MV-4-11 (cell line): ENCODE data around the gene MRPS18A.
A peak's percentile ranks its signal among the peaks of the same experiment; 100 is the strongest.
"Not testable (repeated sequence)": the region's sequence is repeated elsewhere in the genome, so short reads cannot be mapped to it uniquely, and the experiment has no call there.

ENCODE experiments used
- DNase-seq: peaks from one replicate; lab custom pipeline; 2025; lab: John Stamatoyannopoulos, UW

Gene MRPS18A

DNA sequence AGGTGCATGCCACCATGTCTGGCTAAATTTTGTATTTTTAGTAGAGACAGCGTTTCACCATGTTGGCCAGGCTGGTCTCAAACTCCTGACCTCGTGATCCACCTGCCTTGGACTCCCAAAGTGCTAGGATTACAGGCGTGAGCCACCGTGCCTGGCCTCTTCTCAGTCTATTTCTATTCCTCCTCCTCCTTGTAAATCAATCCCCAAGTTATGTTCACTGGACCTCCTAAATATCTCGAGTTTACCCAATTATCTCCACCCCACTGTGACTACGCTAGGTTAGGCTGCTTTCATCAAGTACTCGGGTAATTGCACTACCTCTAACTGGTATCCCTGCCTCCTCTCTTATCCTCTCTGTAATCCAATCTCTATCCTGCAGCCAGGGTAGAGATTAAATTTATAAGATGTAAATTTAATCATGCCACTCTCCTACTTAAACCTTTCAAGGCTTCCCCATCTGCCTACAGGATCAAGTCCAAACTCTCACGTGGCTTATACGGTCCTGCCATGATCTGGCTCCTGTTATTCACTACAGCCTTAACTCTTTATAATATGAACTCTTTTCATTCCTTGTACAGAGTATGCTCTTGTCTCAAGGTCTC lies 52.8 kb downstream of the MRPS18A start:
- no peak for DNase-seq

DNA sequence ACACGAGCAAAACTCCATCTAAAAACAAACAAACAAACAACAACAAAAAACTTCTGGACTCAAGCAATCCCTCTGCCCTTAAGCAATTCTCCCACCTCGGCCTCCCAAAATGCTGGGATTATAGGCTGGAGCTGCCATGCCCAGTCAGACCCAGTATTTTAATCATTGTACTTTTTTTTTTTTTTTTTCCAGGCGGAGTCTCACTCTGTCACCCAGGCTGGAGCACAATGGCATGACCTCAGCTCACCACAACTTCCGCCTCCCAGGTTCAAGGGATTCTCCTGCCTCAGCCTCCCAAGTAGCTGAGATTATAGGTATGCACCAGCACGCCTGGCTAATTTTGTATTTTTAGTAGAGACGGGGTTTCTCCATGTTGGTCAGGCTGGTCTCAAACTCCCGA lies 54.6 kb downstream of the MRPS18A start:
- not testable (repeated sequence) for DNase-seq

DNA sequence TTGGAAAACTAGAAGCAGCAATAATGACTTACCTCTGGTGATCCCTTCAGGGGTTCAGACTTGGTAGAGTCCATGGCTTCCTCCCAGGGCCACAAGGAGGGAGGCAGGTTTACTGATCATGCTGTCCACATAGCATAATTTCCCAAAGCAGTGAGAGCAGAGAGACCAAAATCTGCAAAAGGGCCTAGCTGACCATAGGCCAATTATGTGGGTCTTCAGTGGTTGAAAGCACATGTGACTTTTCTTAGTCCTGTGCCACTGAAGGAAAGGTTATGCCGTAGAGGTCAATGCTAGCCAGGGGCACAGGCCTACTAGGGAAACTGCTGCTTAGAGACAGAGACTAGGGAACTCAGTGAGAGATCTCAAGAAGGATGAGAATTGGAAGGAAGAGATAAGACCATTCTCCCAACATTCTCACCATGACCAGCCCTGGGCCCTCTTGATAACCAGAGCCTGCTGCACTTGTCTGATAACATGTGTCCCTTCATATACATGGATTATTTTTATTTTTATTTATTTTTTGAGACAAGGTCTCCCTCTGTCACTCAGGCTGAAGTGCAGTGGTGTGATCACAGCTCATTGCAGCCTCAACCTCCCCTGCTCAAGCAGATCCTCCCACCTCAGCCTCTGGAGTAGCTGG lies 56.5 kb downstream of the MRPS18A start:
- no peak for DNase-seq

DNA sequence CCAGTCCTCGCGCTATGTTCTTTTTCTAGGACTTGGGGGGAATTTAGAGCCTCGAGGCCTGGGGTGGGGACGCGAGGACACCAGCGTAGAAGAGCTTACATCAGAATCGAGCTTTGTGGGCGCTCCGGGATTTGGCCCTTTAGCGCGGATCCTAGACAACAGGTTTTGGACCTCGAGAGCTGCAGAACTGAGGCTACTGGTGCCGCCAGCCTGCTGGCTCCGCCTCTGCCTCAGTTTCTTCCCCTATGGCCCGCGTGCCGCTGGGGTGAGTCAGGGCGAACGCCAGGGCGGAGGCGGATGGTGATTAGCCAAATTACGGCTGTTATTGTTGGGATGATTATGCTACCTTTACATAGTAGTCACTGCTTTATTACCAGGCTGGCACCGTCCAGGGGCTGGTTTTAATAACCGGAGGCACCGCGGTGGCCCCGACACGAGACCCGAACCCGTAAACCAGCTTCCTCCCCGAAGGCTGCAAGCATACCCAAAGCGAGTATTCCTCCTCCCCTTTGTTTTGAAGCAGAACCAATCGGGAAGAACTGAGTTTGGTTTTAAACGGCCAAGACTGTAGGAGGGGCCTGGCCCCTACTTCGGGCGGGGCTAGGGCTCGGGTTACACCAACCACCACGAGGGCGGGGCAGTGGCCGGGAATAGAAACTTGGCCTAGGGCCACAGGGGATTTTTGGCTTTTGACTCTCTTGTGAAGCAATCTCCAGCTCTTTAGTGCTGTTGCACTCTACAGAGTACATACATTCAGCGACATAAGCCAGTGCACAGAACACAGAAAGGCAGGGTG lies 57.9 kb downstream of the MRPS18A start:
- DNase-seq: peak; percentile 100

DNA sequence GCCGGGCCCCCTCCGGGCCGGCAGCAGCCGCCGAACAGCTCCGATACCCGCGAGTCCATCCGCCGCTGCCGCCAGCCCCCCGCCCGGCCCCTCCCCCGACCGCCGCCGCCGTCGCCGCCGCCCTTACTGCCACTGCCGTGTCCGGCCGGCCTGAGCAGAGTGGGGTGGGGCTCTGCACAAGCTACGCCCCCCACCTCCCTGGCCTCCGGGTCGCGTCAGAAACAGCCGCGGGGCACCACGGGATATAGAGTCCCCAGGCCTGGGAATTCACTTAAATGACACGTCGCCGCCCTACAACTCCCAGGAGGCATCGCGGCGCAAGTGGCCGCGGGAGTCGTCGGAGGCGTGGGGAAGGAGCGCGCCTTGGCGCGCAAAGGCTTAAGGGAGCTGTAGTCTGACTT lies 58.5 kb downstream of the MRPS18A start, which contains the start of gene GTPBP2:
GTPBP2 (minus strand) TSS at position 161 of the 401 bp plus-strand sequence; CDS start at position 59, 102 bp downstream.
- peak; percentile 99 for DNase-seq

DNA sequence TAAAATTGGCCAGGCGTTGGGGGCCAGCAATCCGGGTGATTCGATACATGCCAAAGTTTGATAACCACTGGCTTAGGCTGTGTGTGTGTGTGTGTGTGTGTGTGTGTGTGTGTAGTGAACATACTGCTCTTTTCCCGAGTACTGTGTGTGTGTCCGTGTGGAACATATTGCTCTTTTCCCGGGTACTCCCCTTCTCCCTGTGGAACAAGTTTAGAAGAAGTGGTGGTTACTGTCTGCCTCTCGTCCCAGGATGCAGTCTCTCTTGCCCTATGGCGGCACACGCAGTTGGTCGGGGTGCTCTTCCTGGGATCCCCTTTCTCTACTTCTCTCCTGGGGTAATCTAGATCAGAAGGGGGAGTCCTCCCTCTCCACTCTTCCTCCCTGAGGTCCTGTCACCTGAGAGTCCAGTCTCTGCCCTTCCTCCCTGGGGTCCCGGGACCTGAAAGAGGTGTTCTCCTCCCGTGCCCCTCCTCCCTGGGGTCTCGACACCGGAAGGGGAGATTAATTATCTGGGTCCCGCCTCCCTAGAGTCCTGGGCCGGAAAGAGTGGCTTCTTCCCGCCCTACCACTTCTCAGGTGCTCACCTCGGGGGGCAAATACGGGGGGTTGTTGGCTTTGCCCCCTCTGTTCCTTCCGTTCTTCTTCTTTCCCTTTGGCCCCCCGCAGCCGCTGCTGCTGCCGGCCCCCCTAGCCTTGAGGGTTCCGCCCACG lies 59.0 kb downstream of the MRPS18A start:
- DNase-seq: peak; percentile 10

DNA sequence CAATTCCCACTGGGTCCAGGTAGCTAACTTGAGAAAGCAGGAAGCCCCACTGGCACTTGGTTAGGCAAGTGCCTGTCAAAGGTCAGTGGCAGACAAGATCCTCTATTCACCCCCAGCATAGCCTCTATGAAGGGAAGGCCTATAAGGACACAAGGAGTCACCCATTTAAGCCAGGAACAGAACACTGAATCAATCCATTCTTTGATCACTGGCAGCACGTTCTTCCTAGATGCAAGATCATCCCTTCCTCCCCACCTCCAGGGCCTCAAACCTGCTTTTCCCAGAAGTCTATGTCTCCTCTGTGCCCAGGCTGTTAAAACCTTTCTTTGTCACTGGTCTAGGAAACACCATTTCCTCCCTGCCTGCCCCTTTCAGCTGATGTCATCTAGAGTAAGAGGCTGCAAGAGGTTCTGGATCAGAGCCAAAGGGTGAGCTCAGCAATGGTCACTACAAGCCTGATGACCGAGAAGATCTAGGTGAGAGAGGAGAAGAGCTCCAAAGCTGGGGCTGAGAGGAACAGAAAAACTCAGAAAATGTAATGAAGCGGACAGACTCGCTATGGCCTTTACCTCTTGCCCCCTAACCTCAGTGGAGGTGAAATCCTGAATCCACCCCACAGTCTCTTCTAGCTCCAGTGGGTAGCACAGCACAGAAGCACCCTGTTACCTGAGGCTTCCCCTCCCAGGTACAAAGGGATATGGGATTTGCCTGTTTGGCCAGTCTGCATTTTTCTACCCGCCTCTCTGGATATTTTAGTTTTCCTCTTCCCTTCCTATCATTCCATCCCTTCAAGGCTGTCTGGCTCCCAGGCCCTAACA lies 60.4 kb downstream of the MRPS18A start:
- peak; percentile 70 for DNase-seq

DNA sequence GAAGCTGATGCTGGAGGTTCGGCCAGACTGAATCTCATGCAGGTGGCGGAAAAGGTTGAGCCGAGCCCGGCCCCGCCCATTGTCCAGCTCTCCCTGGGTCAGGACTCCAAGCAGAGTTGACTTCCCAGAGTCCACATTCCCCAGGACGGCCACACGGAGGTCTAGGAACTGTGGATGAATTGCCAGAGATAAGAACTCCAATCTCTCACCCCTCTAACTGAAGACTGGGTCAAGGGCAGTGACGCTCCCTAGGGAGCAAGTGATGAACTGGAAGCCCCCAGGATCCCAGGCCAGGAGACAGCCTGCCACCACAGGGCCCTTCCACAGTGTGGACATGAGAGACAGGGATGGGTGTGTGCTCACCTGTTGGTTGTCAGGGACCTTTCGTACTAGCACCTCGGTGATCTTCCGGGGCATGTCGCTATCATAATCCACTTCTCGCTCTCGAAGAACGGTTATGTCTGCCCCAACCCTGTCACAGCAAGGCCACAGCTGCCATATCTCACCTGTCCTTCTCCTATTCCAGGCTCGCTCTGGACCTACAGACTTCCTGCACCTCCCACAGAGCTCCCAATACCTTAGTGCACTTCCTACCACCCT lies 62.1 kb downstream of the MRPS18A start:
- no peak for DNase-seq

DNA sequence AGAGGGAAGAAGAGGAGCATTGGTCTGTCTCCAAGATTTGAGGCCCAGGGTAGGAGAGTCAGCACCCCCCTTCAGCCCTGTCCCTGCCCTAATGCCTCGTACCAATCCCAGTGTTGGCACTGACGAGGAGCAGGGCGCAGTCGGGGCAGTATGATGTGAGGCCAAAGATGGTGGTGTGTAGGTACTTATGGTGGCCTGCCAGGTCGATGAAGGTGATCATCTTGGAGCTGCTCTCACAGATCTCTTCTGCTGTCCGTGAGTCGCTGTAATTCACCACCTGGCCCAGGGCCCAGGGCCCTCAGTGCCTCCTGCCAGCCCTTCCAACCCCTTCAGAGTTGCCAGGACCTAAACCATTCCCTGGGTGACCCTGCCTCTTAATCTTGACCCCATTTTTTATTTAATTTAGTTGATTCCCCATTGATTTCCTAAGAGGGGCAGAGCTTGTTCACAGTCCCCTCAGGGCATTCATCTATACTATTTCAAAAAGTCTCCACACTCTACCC lies 62.8 kb downstream of the MRPS18A start:
- no peak for DNase-seq

DNA sequence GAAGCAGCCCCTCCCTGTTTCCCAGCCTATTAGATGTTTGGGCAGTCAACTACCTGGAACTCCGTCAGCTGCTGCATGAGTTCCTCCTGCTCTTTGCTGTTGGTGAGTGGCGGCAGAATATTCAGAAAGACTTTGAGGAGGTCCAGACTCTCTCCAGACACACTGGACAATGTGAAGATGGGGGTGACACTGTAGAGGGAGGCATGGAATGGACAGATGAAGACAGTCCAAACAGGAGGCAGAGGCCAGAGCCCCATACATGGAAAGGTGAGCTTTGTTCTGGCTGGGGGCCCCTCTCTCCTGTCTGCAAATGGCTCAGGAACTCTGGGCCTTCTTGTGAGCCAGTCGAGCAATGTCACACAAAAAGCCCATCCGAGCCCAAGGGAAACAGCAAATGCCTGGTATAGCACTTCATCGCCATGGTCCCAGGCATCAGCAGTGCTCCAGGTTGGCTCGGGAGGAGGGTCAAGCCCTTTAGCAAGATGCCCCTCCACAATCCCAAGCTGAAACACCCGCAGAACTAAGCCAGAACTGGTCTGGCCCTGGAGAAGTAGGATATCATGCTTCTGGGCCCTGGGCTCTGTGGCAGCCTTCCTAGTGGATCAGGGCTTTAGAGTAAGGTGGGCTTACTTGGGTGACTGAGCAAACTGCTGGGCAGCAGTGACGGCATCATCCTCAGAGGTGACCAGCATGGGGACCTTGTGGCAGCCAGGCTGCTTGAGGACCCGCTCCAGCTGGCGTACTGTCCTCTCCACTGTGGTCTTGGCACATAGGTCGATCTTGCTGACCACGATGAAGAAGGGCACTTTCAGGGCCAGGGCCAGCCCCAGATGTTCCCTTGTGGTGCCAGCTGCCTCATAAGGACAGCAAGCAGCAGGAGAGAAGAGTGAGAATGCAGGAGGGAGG lies 63.5 kb downstream of the MRPS18A start:
- no peak for DNase-seq

DNA sequence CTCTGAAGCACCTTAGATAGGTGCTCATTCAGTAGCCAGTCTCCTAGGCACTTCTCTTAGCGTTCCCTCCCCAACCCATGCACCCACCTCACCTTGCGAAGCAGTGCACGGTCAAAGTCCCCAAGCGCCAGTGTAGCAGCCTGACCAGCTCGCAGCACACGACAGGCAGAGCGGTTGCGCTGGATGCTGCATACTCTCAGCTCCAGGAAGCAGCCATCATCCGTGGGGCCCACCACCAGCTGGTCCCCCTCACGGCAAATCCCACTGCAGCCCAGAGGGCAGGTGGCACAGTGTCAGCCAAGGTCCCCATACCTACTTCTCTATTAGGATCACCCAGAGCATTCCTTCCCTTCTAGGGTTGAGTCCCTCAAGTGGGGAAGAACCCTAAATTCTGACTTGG lies 65.0 kb downstream of the MRPS18A start:
- DNase-seq: no peak

DNA sequence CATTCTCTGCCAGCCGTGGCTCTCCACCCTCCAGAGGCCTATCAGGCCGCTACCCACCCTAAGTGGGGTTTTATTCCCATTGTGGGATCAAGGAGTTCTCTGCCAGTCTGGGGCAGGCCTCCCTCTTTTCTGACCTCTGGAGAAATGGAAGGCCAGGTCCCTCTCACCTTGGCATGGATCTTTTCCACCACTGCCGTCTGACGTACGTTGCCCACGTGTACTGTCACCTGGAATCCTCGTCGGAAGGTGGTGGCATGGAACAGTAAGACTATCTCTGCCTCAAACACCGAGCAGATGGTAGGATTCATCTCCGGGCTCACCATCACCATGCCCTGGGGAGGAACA lies 65.8 kb downstream of the MRPS18A start:
- DNase-seq: no peak
